HEK293 (cell line): Measurements from ENCODE around the gene HM13.

ENCODE experiments used
- CTCF ChIA-PET: fragments of 350-600 bp; formaldehyde crosslinking; extraction: SDS; loops from one replicate; lab custom pipeline; 2021; ENCODE audit warnings: antibody characterized with exemption; lab: Yijun Ruan, JAX
- POLR2A ChIA-PET: fragments of 300-600 bp; formaldehyde crosslinking; extraction: SDS; loops from one replicate; lab custom pipeline; 2020; ENCODE audit warnings: antibody characterized with exemption, inconsistent platforms; lab: Yijun Ruan, JAX
- H3K27ac ChIP-seq: fragments of 200-500 bp; sonication (Bioruptor generic); 2 replicates; pipeline ENCODE4 v1.5.1; 2014; ENCODE audit warnings: low read depth, low read length, control low read depth, inconsistent platforms; ENCODE audit errors: extremely low read depth
- H3K36me3 ChIP-seq, 2 experiments: fragments of 200-500 bp in 1 of 2; sonication (Bioruptor generic) in 1 of 2; 1 replicate in 1 of 2; 2 replicates in 1 of 2; pipeline ENCODE4 v1.5.1; 2014 to 2017; ENCODE audit warnings: inconsistent platforms in 2 of 2, low read length in 2 of 2; ENCODE audit not compliant: control insufficient read depth in 2 of 2, insufficient read depth in 1 of 2
- H3K4me1 ChIP-seq: fragments of 200-500 bp; sonication (Bioruptor generic); 2 replicates; pipeline ENCODE4 v1.5.1; 2014; ENCODE audit warnings: mild to moderate bottlenecking, low read length, inconsistent platforms; ENCODE audit not compliant: control insufficient read depth, insufficient read depth
- H3K4me3 ChIP-seq: 2 replicates; pipeline ENCODE4 v1.5.1; 2011; ENCODE audit warnings: low read depth, mild to moderate bottlenecking, control low read depth, low read length, moderate library complexity
- H3K9me3 ChIP-seq: fragments of 200-500 bp; sonication (Bioruptor generic); 2 replicates; pipeline ENCODE4 v1.5.1; 2014; ENCODE audit warnings: low read depth, low read length, inconsistent platforms; ENCODE audit not compliant: control insufficient read depth, insufficient read depth
- ATF2 ChIP-seq: fragments of 450-650 bp; formaldehyde crosslinking; IDR thresholded peaks from 2 replicates; pipeline ENCODE4 v1.5.1; 2016; ENCODE audit warnings: missing biosample characterization, missing genetic modification characterization, low read depth
- KLF7 ChIP-seq: fragments of 450-650 bp; formaldehyde crosslinking; IDR thresholded peaks from 2 replicates; pipeline ENCODE4 v1.5.1; 2016; ENCODE audit warnings: missing biosample characterization, missing genetic modification characterization, borderline replicate concordance
- KLF9 ChIP-seq: fragments of 450-650 bp; formaldehyde crosslinking; IDR thresholded peaks from 2 replicates; pipeline ENCODE4 v1.5.1; 2016; ENCODE audit warnings: missing biosample characterization, missing genetic modification characterization, low read depth
- PRDM2 ChIP-seq: fragments of 450-650 bp; formaldehyde crosslinking; IDR thresholded peaks from 2 replicates; pipeline ENCODE4 v1.5.1; 2016; ENCODE audit warnings: missing biosample characterization, missing genetic modification characterization, borderline replicate concordance
- SP2 ChIP-seq: fragments of 450-650 bp; formaldehyde crosslinking; IDR thresholded peaks from 2 replicates; pipeline ENCODE4 v1.5.1; 2016; ENCODE audit warnings: missing biosample characterization, missing genetic modification characterization
- ZBTB17 ChIP-seq: fragments of 450-650 bp; formaldehyde crosslinking; IDR thresholded peaks from 2 replicates; pipeline ENCODE4 v1.5.1; 2016; ENCODE audit warnings: missing biosample characterization, missing genetic modification characterization
- ZBTB26 ChIP-seq: fragments of 450-650 bp; formaldehyde crosslinking; optimal IDR thresholded peaks from 2 replicates; pipeline ENCODE3; 2016; ENCODE audit warnings: missing biosample characterization, mild to moderate bottlenecking, missing genetic modification characterization
- ZFHX2 ChIP-seq: fragments of 450-650 bp; formaldehyde crosslinking; conservative IDR thresholded peaks from 2 replicates; pipeline ENCODE4 v1.5.1; 2016; ENCODE audit warnings: missing biosample characterization, missing genetic modification characterization
- ZIC2 ChIP-seq: fragments of 450-650 bp; formaldehyde crosslinking; IDR thresholded peaks from 2 replicates; pipeline ENCODE4 v1.5.1; 2016; ENCODE audit warnings: missing biosample characterization, missing genetic modification characterization
- ZNF133 ChIP-seq: fragments of 450-650 bp; formaldehyde crosslinking; IDR thresholded peaks from 2 replicates; pipeline ENCODE4 v1.5.1; 2016; ENCODE audit warnings: missing biosample characterization, missing genetic modification characterization
- ZNF214 ChIP-seq: fragments of 450-650 bp; formaldehyde crosslinking; IDR thresholded peaks from 2 replicates; pipeline ENCODE4 v1.5.1; 2017; ENCODE audit warnings: missing biosample characterization, mild to moderate bottlenecking, missing genetic modification characterization, borderline replicate concordance
- ZNF404 ChIP-seq: fragments of 450-650 bp; formaldehyde crosslinking; IDR thresholded peaks from 2 replicates; pipeline ENCODE4 v1.5.1; 2017; ENCODE audit warnings: missing biosample characterization, missing genetic modification characterization
- ZNF518A ChIP-seq: fragments of 450-650 bp; formaldehyde crosslinking; conservative IDR thresholded peaks from 2 replicates; pipeline ENCODE4 v1.5.1; 2016; ENCODE audit warnings: low read depth, missing biosample characterization, missing genetic modification characterization
- ZNF580 ChIP-seq: fragments of 450-650 bp; formaldehyde crosslinking; IDR thresholded peaks from 2 replicates; pipeline ENCODE4 v1.5.1; 2016; ENCODE audit warnings: missing biosample characterization, missing genetic modification characterization
- ZNF596 ChIP-seq: fragments of 450-650 bp; IDR thresholded peaks from 2 replicates; pipeline ENCODE4 v1.5.0; 2018; ENCODE audit warnings: missing biosample characterization, mild to moderate bottlenecking, missing genetic modification characterization, moderate library complexity
- ZNF600 ChIP-seq: fragments of 450-650 bp; formaldehyde crosslinking; IDR thresholded peaks from 2 replicates; pipeline ENCODE4 v1.5.1; 2016; ENCODE audit warnings: missing biosample characterization, missing genetic modification characterization

Gene HM13

GRCh38 chr20:31502884-31503673 lies 11.2 kb upstream of the HM13 start (continued):
- TF ChIP-seq ZNF518A, result peak; percentile 25; the same call in 1 of the 2 replicates
- peak; percentile 94 for TF ChIP-seq ZBTB17 (tag by site-specific recombination)
- peak; percentile 92 for TF ChIP-seq ZFHX2 (tag by site-specific recombination)
- peak; percentile 67; the same call in 1 of the 2 replicates for TF ChIP-seq ZNF600 (tag by site-specific recombination)
- TF ChIP-seq KLF9, result peak; percentile 28; the same call in 1 of the 2 replicates
- peak; percentile 18 for TF ChIP-seq ZBTB26 (tag by site-specific recombination)
- TF ChIP-seq SP2 (tag by site-specific recombination), result 0 out of 2 replicates have a peak, but pooled peaks have one; percentile 4
- TF ChIP-seq KLF7 (tag by site-specific recombination), result peak; percentile 49; the same call in 1 of the 2 replicates
- TF ChIP-seq ZIC2, result 0 out of 2 replicates have a peak, but pooled peaks have one; percentile 17

- Histone ChIP-seq H3K9me3 (no peaks in the 10 kb centered on the region), H3K4me3 (no peak overlapping the region), H3K27ac (no peak overlapping the region), H3K36me3 (no peaks in the 10 kb centered on the region), H3K4me1 (no peaks in the 10 kb centered on the region)
- CTCF ChIA-PET, result interaction anchor here (0.6 kb wide), 1 partner anchor 45 kb away, joined by 3 read pairs; no protein-coding TSS in a partner anchor
- TF ChIP-seq ZNF596 (tag by site-specific recombination), result no peak
- TF ChIP-seq SP2 (tag by site-specific recombination), result no peak
- TF ChIP-seq PRDM2 (tag by site-specific recombination), result no peak
- TF ChIP-seq ZNF214 (tag by site-specific recombination), result no peak
- TF ChIP-seq ZNF580 (tag by site-specific recombination), result no peak
- no peak for TF ChIP-seq KLF7 (tag by site-specific recombination)
- TF ChIP-seq ZNF404 (tag by site-specific recombination), result no peak
- no peak for TF ChIP-seq ATF2 (tag by site-specific recombination)
- no peak for TF ChIP-seq ZBTB17 (tag by site-specific recombination)
- no peak for TF ChIP-seq ZNF133 (tag by site-specific recombination)
- POLR2A ChIA-PET, result no interaction called here
Observed at GRCh38 chr20:31505903-31506302, 8.3 kb upstream of the HM13 start.
